GM23248 (cell line): ENCODE measurements around the gene CTNNA3. TPM values are rescaled to one million over a fixed set of nuclear protein-coding genes. Genes with fewer than 3 reads are reported as not detected.

Source experiments
- DNase-seq: peaks from one replicate; pipeline ENCODE4 v3.0.0-alpha.2; 2015
- H2AFZ ChIP-seq: fragments of 200-600 bp; sonication (generic); 2 replicates; pipeline ENCODE4 v1.6.1; 2016; ENCODE audit warnings: antibody characterized with exemption
- H3F3A ChIP-seq: fragments of 200-600 bp; sonication (generic); 2 replicates; pipeline ENCODE4 v1.6.1; 2016; ENCODE audit warnings: mild to moderate bottlenecking, antibody characterized with exemption, mixed run types; ENCODE audit not compliant: insufficient read depth
- H3K27ac ChIP-seq: fragments of 200-600 bp; sonication (generic); 2 replicates; pipeline ENCODE4 v1.5.1; 2016; ENCODE audit warnings: mild to moderate bottlenecking
- H3K27me3 ChIP-seq: fragments of 200-600 bp; sonication (generic); replicated peaks from 2 replicates; pipeline ENCODE4 v1.6.1; 2016; ENCODE audit warnings: mild to moderate bottlenecking; ENCODE audit not compliant: insufficient read depth
- H3K36me3 ChIP-seq: fragments of 200-600 bp; sonication (generic); 2 replicates; pipeline ENCODE4 v1.6.1; 2016; ENCODE audit warnings: low read depth, mild to moderate bottlenecking
- H3K4me1 ChIP-seq: fragments of 200-600 bp; sonication (generic); 2 replicates; pipeline ENCODE4 v1.6.1; 2016; ENCODE audit warnings: mild to moderate bottlenecking; ENCODE audit not compliant: insufficient read depth
- H3K4me2 ChIP-seq: fragments of 200-600 bp; sonication (generic); one replicate; pipeline ENCODE4 v1.6.1; 2016; ENCODE audit warnings: mild to moderate bottlenecking; ENCODE audit not compliant: unreplicated experiment
- H3K4me3 ChIP-seq: fragments of 200-600 bp; sonication (generic); 2 replicates; pipeline ENCODE4 v1.5.1; 2016; ENCODE audit warnings: mild to moderate bottlenecking
- H3K79me2 ChIP-seq: fragments of 200-600 bp; sonication (generic); 2 replicates; pipeline ENCODE4 v1.6.1; 2016; ENCODE audit warnings: mild to moderate bottlenecking; ENCODE audit not compliant: insufficient read depth
- H3K9ac ChIP-seq: fragments of 200-600 bp; sonication (generic); 2 replicates; pipeline ENCODE4 v1.6.1; 2016; ENCODE audit warnings: mild to moderate bottlenecking
- H3K9me2 ChIP-seq: fragments of 200-600 bp; sonication (generic); 2 replicates; pipeline ENCODE4 v1.6.1; 2016; ENCODE audit warnings: mixed run types, mild to moderate bottlenecking, moderate library complexity; ENCODE audit not compliant: insufficient read depth
- H3K9me3 ChIP-seq: fragments of 200-600 bp; sonication (generic); one replicate; pipeline ENCODE4 v1.6.1; 2017; ENCODE audit warnings: low read depth
- H4K20me1 ChIP-seq: fragments of 200-600 bp; sonication (generic); 2 replicates; pipeline ENCODE4 v1.6.0; 2016; ENCODE audit not compliant: insufficient read depth
- EZH2 ChIP-seq: fragments of 200-600 bp; sonication (generic); IDR thresholded peaks from 2 replicates; pipeline ENCODE4 v1.6.1; 2018; ENCODE audit warnings: antibody characterized with exemption, mild to moderate bottlenecking; ENCODE audit not compliant: insufficient read depth, poor library complexity, severe bottlenecking
- EZH2phosphoT487 ChIP-seq: fragments of 200-600 bp; sonication (generic); IDR thresholded peaks from 2 replicates; pipeline ENCODE4 v1.6.1; 2018; ENCODE audit warnings: antibody characterized with exemption, moderate library complexity, mild to moderate bottlenecking, low read depth; ENCODE audit not compliant: insufficient read depth
- WGBS, 2 experiments: methylation state at CpG; one replicate each; pipeline ENCODE4 v1.1.6; 2015 to 2017; ENCODE audit warnings: low lambda C conversion rate in 2 of 2, low coverage in 1 of 2; ENCODE audit errors: missing lambda C conversion rate in 2 of 2; 5-methylcytosine and 5-hydroxymethylcytosine counted together
- in situ Hi-C: fragments of 300-500 bp; cut with MboI; formaldehyde crosslinking; loops from 2 replicates; pipeline ENCODE4 v1.15.0; 2020
- polyA plus RNA-seq: library from polyadenylated mRNA; unstranded; fragments of >200 nt; fragmentation: Nextera tagmentation; extraction: Ambion mirVana; gene quantifications from 2 replicates; pipeline ENCODE4 v1.2.1, GENCODE V29; 2016
- total RNA-seq: library from RNA; depleted of rRNA; stranded (reverse); fragments of >200 nt; shearing (Covaris generic); gene quantifications from 2 replicates; pipeline ENCODE4 v1.2.3, GENCODE V29; 2014

The CTNNA3 gene
- total and polyA plus RNA-seq, 2 experiments from 2014 or later: not detected

DNA sequence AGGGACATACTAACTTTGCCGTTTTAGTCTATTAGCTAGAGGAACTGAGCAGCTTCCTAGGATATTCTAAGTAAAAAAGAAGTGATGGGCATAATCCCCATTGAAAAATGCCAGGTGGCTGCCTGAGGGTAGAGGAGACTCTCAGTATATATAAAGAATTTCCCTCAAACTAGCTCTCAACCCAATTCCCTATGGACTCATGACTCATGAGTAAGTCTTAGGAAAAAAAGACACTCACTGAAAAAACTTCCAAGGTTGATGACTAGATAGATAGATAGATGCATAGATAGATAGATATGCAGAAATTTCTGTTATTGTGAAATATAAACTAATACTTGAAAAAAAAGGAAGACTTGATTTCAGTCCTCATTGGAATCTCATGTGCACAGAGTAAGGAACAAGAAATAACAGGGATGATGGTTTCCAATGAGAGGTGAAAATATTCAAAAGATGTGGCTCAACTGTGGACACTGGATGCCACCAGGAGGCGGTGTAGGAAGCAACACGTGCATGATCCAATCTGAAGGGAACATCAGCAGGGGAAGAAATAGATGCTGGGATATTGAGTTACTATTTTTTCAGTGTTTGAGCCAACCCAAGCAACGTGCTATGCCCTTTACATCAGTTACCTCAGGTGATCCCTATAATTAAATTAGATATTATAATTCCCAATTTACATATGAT lies 1481.1 kb downstream of the CTNNA3 start:
- Histone ChIP-seq H3F3A (no peaks in the 10 kb centered on the region), H3K27me3 (no peaks in the 10 kb centered on the region), H3K27ac (no peak overlapping the region), H3K79me2 (no peaks in the 10 kb centered on the region), H3K4me2 (no peak overlapping the region), H3K9me2 (no peaks in the 10 kb centered on the region), H3K4me1 (no peaks in the 10 kb centered on the region), H3K9ac (no peak overlapping the region), H2AFZ (no peak overlapping the region), H3K36me3 (no peaks in the 10 kb centered on the region), H4K20me1 (no peaks in the 10 kb centered on the region), H3K4me3 (no peak overlapping the region), H3K9me3 (no peaks in the 10 kb centered on the region)
- DNase-seq: peak; percentile 1
- 13 to 20% methylated on average over 4 of the region's 4 CpGs for WGBS, 2 experiments
- in situ Hi-C loops: no loop called here
- TF ChIP-seq EZH2phosphoT487 (no peak), EZH2 (no peak)

DNA sequence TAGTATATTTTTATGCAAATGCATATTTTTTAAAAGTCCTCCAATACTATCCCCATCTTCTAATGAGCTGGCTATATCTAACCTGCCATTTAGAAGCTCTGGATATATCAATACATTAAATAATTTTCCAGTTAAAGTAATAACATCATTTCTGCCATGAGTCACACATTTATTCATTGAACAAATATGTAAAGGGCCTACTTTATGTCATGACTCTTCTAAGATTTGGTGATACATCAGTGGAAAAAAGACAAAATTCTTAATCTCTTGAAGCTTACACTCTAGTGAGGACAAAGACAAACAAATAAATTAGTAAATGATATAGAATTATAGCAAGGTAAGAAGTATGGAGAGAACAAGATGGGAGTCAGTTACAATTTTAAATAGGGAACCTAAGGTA lies 1487.0 kb downstream of the CTNNA3 start:
- TF ChIP-seq EZH2: no peak
- no peak for TF ChIP-seq EZH2phosphoT487
- no peaks in the 10 kb centered on the region for H3F3A ChIP-seq
- H3K9ac ChIP-seq: no peak overlapping the region
- no peaks in the 10 kb centered on the region for H3K27me3 ChIP-seq
- H4K20me1 ChIP-seq: no peaks in the 10 kb centered on the region
- no peaks in the 10 kb centered on the region for H3K9me3 ChIP-seq
- H3K9me2 ChIP-seq: no peaks in the 10 kb centered on the region
- H3K79me2 ChIP-seq: no peaks in the 10 kb centered on the region
- H3K36me3 ChIP-seq: no peaks in the 10 kb centered on the region
- H3K27ac ChIP-seq: no peak overlapping the region
- in situ Hi-C loops: no loop called here
- no peak overlapping the region for H3K4me2 ChIP-seq
- H2AFZ ChIP-seq: no peak overlapping the region
- no peak for DNase-seq
- no peak overlapping the region for H3K4me3 ChIP-seq
- H3K4me1 ChIP-seq: no peaks in the 10 kb centered on the region

DNA sequence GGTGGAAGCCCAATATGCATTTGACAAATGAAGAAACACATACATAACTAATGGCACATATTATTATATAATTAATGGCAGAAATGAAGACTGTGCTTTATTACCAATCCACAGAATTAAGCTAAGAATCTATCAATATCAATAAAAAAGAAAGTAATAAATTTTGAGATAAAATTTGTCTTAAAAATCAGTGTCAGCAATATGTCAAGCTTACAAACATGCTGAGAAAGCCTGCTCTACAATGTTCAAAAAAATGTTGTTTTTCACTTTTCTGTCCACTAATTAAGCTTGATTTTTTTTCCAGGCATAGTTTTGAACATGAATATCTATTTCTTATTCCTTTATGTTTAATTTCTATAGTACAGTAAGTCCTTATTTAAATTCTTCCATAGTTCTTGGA lies 1491.2 kb downstream of the CTNNA3 start:
- Histone ChIP-seq H3K4me2 (no peak overlapping the region), H3K27me3 (no peaks in the 10 kb centered on the region), H3K27ac (no peak overlapping the region), H4K20me1 (no peaks in the 10 kb centered on the region), H3K4me1 (no peaks in the 10 kb centered on the region), H3K79me2 (no peaks in the 10 kb centered on the region), H2AFZ (no peak overlapping the region), H3K36me3 (no peaks in the 10 kb centered on the region), H3K4me3 (no peak overlapping the region), H3K9me2 (no peaks in the 10 kb centered on the region), H3F3A (no peaks in the 10 kb centered on the region), H3K9me3 (no peaks in the 10 kb centered on the region), H3K9ac (no peak overlapping the region)
- TF ChIP-seq EZH2 (no peak), EZH2phosphoT487 (no peak)
- in situ Hi-C loops: no loop called here
- DNase-seq: no peak

DNA sequence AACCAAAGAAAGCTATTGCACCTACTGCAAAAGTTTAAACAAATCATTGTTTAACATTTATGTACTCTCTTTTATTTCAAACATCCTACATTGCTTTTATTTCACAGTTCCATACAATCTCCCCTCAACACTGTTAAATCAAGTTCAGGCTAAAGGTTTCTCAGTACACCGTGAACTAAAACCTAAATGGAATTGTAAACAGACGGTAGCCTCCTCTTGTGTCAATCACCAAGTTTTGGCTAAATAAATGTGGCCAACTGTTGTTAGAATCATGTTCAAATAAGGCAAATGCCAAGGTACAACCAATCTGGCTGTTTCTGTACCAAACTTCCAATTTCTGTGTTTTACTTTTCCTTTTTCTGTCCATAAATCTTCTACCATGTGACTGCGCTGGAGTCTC lies 1493.9 kb downstream of the CTNNA3 start:
- no peak overlapping the region for H2AFZ ChIP-seq
- H3F3A ChIP-seq: no peaks in the 10 kb centered on the region
- no peaks in the 10 kb centered on the region for H3K4me1 ChIP-seq
- H4K20me1 ChIP-seq: no peaks in the 10 kb centered on the region
- no peaks in the 10 kb centered on the region for H3K79me2 ChIP-seq
- 24 to 29% methylated on average over 3 of the region's 3 CpGs for WGBS, 2 experiments
- H3K27me3 ChIP-seq: no peaks in the 10 kb centered on the region
- H3K4me2 ChIP-seq: no peak overlapping the region
- no peak overlapping the region for H3K9ac ChIP-seq
- TF ChIP-seq EZH2phosphoT487 (no peak), EZH2 (no peak)
- DNase-seq: no peak
- no peaks in the 10 kb centered on the region for H3K9me2 ChIP-seq
- in situ Hi-C loops: no loop called here
- H3K9me3 ChIP-seq: no peaks in the 10 kb centered on the region
- H3K27ac ChIP-seq: no peak overlapping the region
- no peaks in the 10 kb centered on the region for H3K36me3 ChIP-seq
- H3K4me3 ChIP-seq: no peak overlapping the region
